H1 (cell line): Measurements from ENCODE around the gene EIF4E3. TPM values are rescaled to one million over a fixed set of nuclear protein-coding genes. Genes with fewer than 3 reads are reported as not detected.

Experiments used
- CTCF ChIA-PET: fragments of 300-600 bp; sonication (Branson Sonifier 250); formaldehyde crosslinking; loops from one replicate; lab custom pipeline; 2021; ENCODE audit not compliant: partially characterized antibody; lab: Charles Lee
- POLR2A ChIA-PET: fragments of 300-600 bp; sonication (Branson Sonifier 250); formaldehyde crosslinking; loops from one replicate; lab custom pipeline; 2021; ENCODE audit warnings: inconsistent platforms; ENCODE audit not compliant: partially characterized antibody; lab: Charles Lee
- DNase-seq, 2 experiments: peaks; one replicate each; pipeline versions ENCODE4 v3.0.0 to v3.0.0-alpha.2; 2010 to 2022; ENCODE audit warnings: low spot score in 2 of 2, low read depth in 1 of 2, mixed read lengths in 1 of 2
- FAIRE-seq: peaks from 2 replicates; lab custom pipeline; 2011; peaks lifted over from hg19 to GRCh38; lab: Jason Lieb, UNC
- H2AFZ ChIP-seq: 2 replicates; pipeline ENCODE4 v1.8.1; 2012; ENCODE audit warnings: low read length, inconsistent platforms
- H2AK5ac ChIP-seq: 2 replicates; pipeline ENCODE4 v1.6.1; 2013; ENCODE audit warnings: low read depth, low read length
- H2BK120ac ChIP-seq: replicated peaks from 2 replicates; pipeline ENCODE3; 2013; ENCODE audit warnings: low read depth, low read length, inconsistent platforms
- H2BK12ac ChIP-seq: 2 replicates; pipeline ENCODE4 v1.6.1; 2013; ENCODE audit warnings: low read depth, low read length
- H2BK15ac ChIP-seq: 2 replicates; pipeline ENCODE4 v1.6.1; 2013; ENCODE audit warnings: low read length
- H2BK20ac ChIP-seq: 2 replicates; pipeline ENCODE4 v1.6.1; 2013; ENCODE audit warnings: low read length
- H2BK5ac ChIP-seq: 2 replicates; pipeline ENCODE4 v1.6.1; 2013; ENCODE audit warnings: low read depth, low read length
- H3K14ac ChIP-seq: 2 replicates; pipeline ENCODE4 v1.6.1; 2013; ENCODE audit warnings: inconsistent platforms; ENCODE audit not compliant: insufficient read length
- H3K18ac ChIP-seq: 2 replicates; pipeline ENCODE4 v1.6.1; 2013; ENCODE audit warnings: low read length; ENCODE audit errors: extremely low read depth
- H3K23ac ChIP-seq: 2 replicates; pipeline ENCODE4 v1.6.1; 2013; ENCODE audit warnings: inconsistent platforms; ENCODE audit not compliant: insufficient read length
- H3K23me2 ChIP-seq: 2 replicates; pipeline ENCODE4 v1.6.1; 2013; ENCODE audit warnings: low read depth, low read length
- H3K27ac ChIP-seq: 2 replicates; pipeline ENCODE4 v1.6.1; 2011; ENCODE audit warnings: low read depth, low read length, inconsistent platforms
- H3K27me3 ChIP-seq, 4 experiments: replicated peaks in 1 of 4; 1 replicate in 1 of 4; 2 replicates in 3 of 4; pipeline versions ENCODE4 v1.6.1 to v1.8.1; 2011 to 2013; ENCODE audit warnings: low read length in 3 of 4, mild to moderate bottlenecking in 3 of 4, inconsistent platforms in 2 of 4, mixed read lengths in 2 of 4, moderate library complexity in 1 of 4; ENCODE audit not compliant: control insufficient read depth in 3 of 4, insufficient read depth in 3 of 4; ENCODE audit errors: extremely low read depth in 1 of 4
- H3K36me3 ChIP-seq, 4 experiments: 2 replicates each; pipeline versions ENCODE4 v1.6.1 to v1.8.1; 2011 to 2013; ENCODE audit warnings: mild to moderate bottlenecking in 4 of 4, low read length in 3 of 4, moderate library complexity in 2 of 4, control low read depth in 1 of 4, inconsistent platforms in 1 of 4; ENCODE audit not compliant: insufficient read depth in 4 of 4, control insufficient read depth in 2 of 4
- H3K4ac ChIP-seq: replicated peaks from 2 replicates; pipeline ENCODE3; 2013; ENCODE audit warnings: low read length, low read depth, mixed read lengths, inconsistent platforms; ENCODE audit not compliant: insufficient read length
- H3K4me1 ChIP-seq, 4 experiments: replicated peaks in 1 of 4; 1 replicate in 1 of 4; 2 replicates in 3 of 4; pipeline versions ENCODE4 v1.6.1 to v1.8.1; 2011 to 2013; ENCODE audit warnings: low read length in 3 of 4, inconsistent platforms in 2 of 4, mixed read lengths in 1 of 4; ENCODE audit not compliant: insufficient read depth in 4 of 4, control insufficient read depth in 3 of 4
- H3K4me2 ChIP-seq, 2 experiments: 2 replicates each; pipeline versions ENCODE4 v1.6.1 to v1.8.1; 2011 to 2013; ENCODE audit warnings: low read depth in 2 of 2, low read length in 2 of 2, control low read depth in 1 of 2, inconsistent platforms in 1 of 2, mild to moderate bottlenecking in 1 of 2; ENCODE audit not compliant: insufficient read depth in 1 of 2
- H3K4me3 ChIP-seq, 4 experiments: fragments of 200-600, 300-600 bp in 1 of 4; sonication (generic), shearing (Covaris generic), sonication (Bioruptor Twin) in 1 of 4; 2 replicates each; pipeline versions ENCODE4 v1.5.1 to v1.8.1; 2011 to 2016; ENCODE audit warnings: low read length in 4 of 4, low read depth in 3 of 4, control low read depth in 2 of 4, inconsistent platforms in 2 of 4, mild to moderate bottlenecking in 2 of 4, mixed read lengths in 1 of 4, moderate library complexity in 1 of 4; ENCODE audit not compliant: insufficient read depth in 2 of 4; ENCODE audit errors: extremely low read depth in 1 of 4
- H3K56ac ChIP-seq: replicated peaks from 2 replicates; pipeline ENCODE3; 2013; ENCODE audit warnings: low read depth, mild to moderate bottlenecking, mixed read lengths, low read length, inconsistent platforms; ENCODE audit not compliant: insufficient read length
- H3K79me1 ChIP-seq: 2 replicates; pipeline ENCODE4 v1.6.1; 2013; ENCODE audit warnings: low read depth, low read length, control low read depth
- H3K79me2 ChIP-seq, 2 experiments: 2 replicates each; pipeline versions ENCODE4 v1.6.1 to v1.8.1; 2012 to 2013; ENCODE audit warnings: low read length in 2 of 2, mild to moderate bottlenecking in 2 of 2, inconsistent platforms in 1 of 2; ENCODE audit not compliant: insufficient read depth in 2 of 2, control insufficient read depth in 1 of 2
- H3K9ac ChIP-seq, 4 experiments: replicated peaks in 1 of 4; 1 replicate in 1 of 4; 2 replicates in 3 of 4; pipeline versions ENCODE4 v1.6.1 to v1.8.1; 2011 to 2013; ENCODE audit warnings: low read depth in 3 of 4, low read length in 3 of 4, control low read depth in 2 of 4, mild to moderate bottlenecking in 2 of 4, moderate library complexity in 2 of 4, inconsistent platforms in 1 of 4; ENCODE audit errors: extremely low read depth in 1 of 4
- H3K9me3 ChIP-seq, 2 experiments: 2 replicates each; pipeline versions ENCODE4 v1.6.1 to v1.8.1; 2012 to 2013; ENCODE audit warnings: mild to moderate bottlenecking in 2 of 2, moderate library complexity in 2 of 2, control low read depth in 1 of 2, inconsistent platforms in 1 of 2, low read depth in 1 of 2, low read length in 1 of 2, mixed read lengths in 1 of 2; ENCODE audit not compliant: insufficient read depth in 2 of 2
- H4K20me1 ChIP-seq, 2 experiments: replicated peaks in 1 of 2; 2 replicates each; pipeline versions ENCODE3 to v1.8.1; 2011 to 2013; ENCODE audit warnings: inconsistent platforms in 2 of 2, low read length in 2 of 2, mild to moderate bottlenecking in 1 of 2; ENCODE audit not compliant: insufficient read depth in 2 of 2, control insufficient read depth in 1 of 2
- H4K5ac ChIP-seq: 2 replicates; pipeline ENCODE4 v1.6.1; 2013; ENCODE audit warnings: low read length, low read depth, mixed read lengths, inconsistent platforms; ENCODE audit not compliant: insufficient read length
- H4K8ac ChIP-seq: 2 replicates; pipeline ENCODE4 v1.8.0; 2013; ENCODE audit warnings: mild to moderate bottlenecking, moderate library complexity, low read length, inconsistent platforms; ENCODE audit not compliant: insufficient read depth; ENCODE audit errors: extremely low read depth
- H4K91ac ChIP-seq: replicated peaks from 2 replicates; pipeline ENCODE3; 2013; ENCODE audit warnings: low read length, mixed read lengths, inconsistent platforms; ENCODE audit not compliant: insufficient read length
- BCL11A ChIP-seq, 2 experiments: IDR thresholded peaks; one replicate each; pipeline ENCODE4 v1.6.1; 2011; ENCODE audit warnings: low read depth in 2 of 2, low read length in 2 of 2, mild to moderate bottlenecking in 2 of 2
- CHD2 ChIP-seq: IDR thresholded peaks from 2 replicates; pipeline ENCODE4 v1.6.1; 2012; ENCODE audit warnings: low read length, improper control_type of control experiment
- FOSL1 ChIP-seq: IDR thresholded peaks from 2 replicates; pipeline ENCODE4 v1.6.1; 2011; ENCODE audit warnings: mild to moderate bottlenecking, low read depth, low read length, moderate library complexity; ENCODE audit not compliant: insufficient read depth
- KDM4A ChIP-seq: IDR thresholded peaks from one replicate; pipeline ENCODE4 v1.7.1; 2012; ENCODE audit warnings: low read depth, mild to moderate bottlenecking, moderate library complexity, low read length, inconsistent platforms; ENCODE audit not compliant: severe bottlenecking
- RFX5 ChIP-seq: IDR thresholded peaks from 2 replicates; pipeline ENCODE4 v1.6.1; 2011; ENCODE audit warnings: low read depth, low read length, improper control_type of control experiment, borderline replicate concordance
- RNF2 ChIP-seq: fragments of 200-900, 300-1000 bp; sonication (generic); IDR thresholded peaks from 2 replicates; pipeline ENCODE4 v1.7.1; 2016; ENCODE audit warnings: borderline replicate concordance, low read depth, mild to moderate bottlenecking, antibody characterized with exemption, low read length; ENCODE audit not compliant: poor library complexity, severe bottlenecking; ENCODE audit errors: missing control alignments
- SAP30 ChIP-seq: fragments of 300-600 bp; sonication (generic); IDR thresholded peaks from 2 replicates; pipeline ENCODE4 v1.7.1; 2012; ENCODE audit warnings: low read length, moderate library complexity, mild to moderate bottlenecking, inconsistent platforms; ENCODE audit not compliant: insufficient read depth, insufficient replicate concordance
- TCF12 ChIP-seq: IDR thresholded peaks from 2 replicates; pipeline ENCODE4 v1.6.1; 2011; ENCODE audit warnings: low read depth, mild to moderate bottlenecking, low read length
- YY1 ChIP-seq: IDR thresholded peaks from 2 replicates; pipeline ENCODE4 v1.6.1; 2011; ENCODE audit warnings: low read depth, mild to moderate bottlenecking, low read length
- polyA plus RNA-seq, 7 experiments: library from polyadenylated mRNA; depleted of rRNA in 3 of 7; stranded (reverse) in 5 of 7; unstranded in 2 of 7; fragments of >200 nt in 5 of 7; fragments of 200-250 nt in 2 of 7; gene quantifications; 1 replicate in 5 of 7; 2 replicates in 1 of 7; 4 replicates in 1 of 7; pipeline versions ENCODE4 v1.2.1 to v1.2.3, GENCODE V29; 2011 to 2013; ENCODE audit warnings: missing spikeins in 2 of 7, mixed read lengths in 2 of 7
- total RNA-seq: library from RNA; stranded (reverse); fragmentation: NEBNext Ultra II Directional; extraction: Animal tissue kit (Norgen Biotek cat#: 25700); gene quantifications from 2 replicates; pipeline ENCODE4 v1.2.1, GENCODE V29; 2021

The EIF4E3 gene
- total and polyA plus RNA-seq, 2 of the 8 experiments (the other 6 are each of a cell fraction or from before 2014, with no cell fraction given), result 5.2 to 17.0 TPM

- no peak overlapping the region for H3K9ac ChIP-seq
- no peak overlapping the region for H3K4me2 ChIP-seq
- H2BK120ac ChIP-seq, result no peak overlapping the region
- no peak overlapping the region for H4K8ac ChIP-seq
- FAIRE-seq, result no peak
- no peaks in the 10 kb centered on the region for H3K9me3 ChIP-seq
- no peak overlapping the region for H3K18ac ChIP-seq
- H3K36me3 ChIP-seq, result no peaks in the 10 kb centered on the region
- H4K91ac ChIP-seq, result no peak overlapping the region
- no peak overlapping the region for H4K5ac ChIP-seq
- H3K79me1 ChIP-seq, result no peaks in the 10 kb centered on the region
- no peaks in the 10 kb centered on the region; a peak in 1 of 7 replicates for H3K27me3 ChIP-seq
- H3K56ac ChIP-seq, result no peak overlapping the region
- no peaks in the 10 kb centered on the region for H4K20me1 ChIP-seq
- H3K23ac ChIP-seq, result no peak overlapping the region
- H3K4ac ChIP-seq, result no peak overlapping the region
- DNase-seq, result no peak
- H3K4me1 ChIP-seq, result peaks cover 0 to 6% (median 0%) of the 10 kb centered on the region in 4 experiments; a peak in 1 of 7 replicates
- no peak overlapping the region for H2BK12ac ChIP-seq
- no peak overlapping the region for H3K4me3 ChIP-seq
- TF ChIP-seq TCF12, result no peak
- no peak for TF ChIP-seq RFX5
- no peak for TF ChIP-seq BCL11A (IDR thresholded peaks at IDR 0.05; ENCODE audit: low read depth in 2 of 2, low read length in 2 of 2)
- no peak for TF ChIP-seq RNF2
- TF ChIP-seq KDM4A, result no peak
- no peak for TF ChIP-seq FOSL1
- TF ChIP-seq SAP30, result no peak
- no peak for TF ChIP-seq CHD2
- TF ChIP-seq YY1, result no peak
- H2BK5ac ChIP-seq, result no peak overlapping the region
- H3K79me2 ChIP-seq, result no peaks in the 10 kb centered on the region
- no peak overlapping the region for H2BK15ac ChIP-seq
- POLR2A ChIA-PET, result no interaction called here
- no peak overlapping the region for H2BK20ac ChIP-seq
- H3K27ac ChIP-seq, result no peak overlapping the region
- no peaks in the 10 kb centered on the region for H3K23me2 ChIP-seq
- H3K14ac ChIP-seq, result no peak overlapping the region
- no peak overlapping the region for H2AFZ ChIP-seq
- CTCF ChIA-PET, result interaction anchor here (1.0 to 1.1 kb wide), 2 partner anchors 58 to 229 kb away, joined by 3 read pairs; no protein-coding TSS in a partner anchor
- H2AK5ac ChIP-seq, result no peak overlapping the region
These were observed 78.2 kb downstream of the EIF4E3 start for GRCh38 chr3:71646971-71647370.
